ENCODE results near the gene PURA. TPM values are rescaled to one million over a fixed set of nuclear protein-coding genes. Genes with fewer than 3 reads are reported as not detected.
A peak's percentile ranks its signal among the peaks of the same experiment; 100 is the strongest.

The PURA gene
- total RNA-seq, 1 donor from 2014 or later, result 8.3 TPM

GRCh38 chr5:140174465-140175366, 60.8 kb downstream of the PURA start, which contains the start of gene CYSTM1:
Gene CYSTM1, plus strand, starts transcription at chr5:140175188. Its CDS starts 19,278 bp downstream, at chr5:140194466.
- Mint-ChIP-seq H3K4me3 (peak within 1 kb of the TSS; percentile 96), H3K27ac (peak within 1 kb of the TSS; percentile 99), H3K27me3 (peaks cover 13% of the 10 kb centered on the region), H3K4me1 (ENCODE audit: unreplicated experiment) (peaks cover 5% of the 10 kb centered on the region), H3K36me3 (no peaks in the 10 kb centered on the region), H3K9me3 (no peaks in the 10 kb centered on the region)
- DNase-seq (ENCODE audit: extremely low spot score, unreplicated experiment), result peak; percentile 97
- TF ChIP-seq, protein P1, sequence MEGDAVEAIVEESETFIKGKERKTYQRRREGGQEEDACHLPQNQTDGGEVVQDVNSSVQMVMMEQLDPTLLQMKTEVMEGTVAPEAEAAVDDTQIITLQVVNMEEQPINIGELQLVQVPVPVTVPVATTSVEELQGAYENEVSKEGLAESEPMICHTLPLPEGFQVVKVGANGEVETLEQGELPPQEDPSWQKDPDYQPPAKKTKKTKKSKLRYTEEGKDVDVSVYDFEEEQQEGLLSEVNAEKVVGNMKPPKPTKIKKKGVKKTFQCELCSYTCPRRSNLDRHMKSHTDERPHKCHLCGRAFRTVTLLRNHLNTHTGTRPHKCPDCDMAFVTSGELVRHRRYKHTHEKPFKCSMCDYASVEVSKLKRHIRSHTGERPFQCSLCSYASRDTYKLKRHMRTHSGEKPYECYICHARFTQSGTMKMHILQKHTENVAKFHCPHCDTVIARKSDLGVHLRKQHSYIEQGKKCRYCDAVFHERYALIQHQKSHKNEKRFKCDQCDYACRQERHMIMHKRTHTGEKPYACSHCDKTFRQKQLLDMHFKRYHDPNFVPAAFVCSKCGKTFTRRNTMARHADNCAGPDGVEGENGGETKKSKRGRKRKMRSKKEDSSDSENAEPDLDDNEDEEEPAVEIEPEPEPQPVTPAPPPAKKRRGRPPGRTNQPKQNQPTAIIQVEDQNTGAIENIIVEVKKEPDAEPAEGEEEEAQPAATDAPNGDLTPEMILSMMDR (conservative IDR thresholded peaks at IDR 0.05), result peak; percentile 12

Other genes starting within 250 kb of the PURA start
- 0.24 and 1.4 TPM in 2 replicates for gene NRG2, start 70.8 kb upstream of the PURA start, total RNA-seq (ENCODE audit: low replicate concordance)
- 2.6 and 2.9 TPM in 2 replicates for gene IGIP, start 11.8 kb downstream of the PURA start, total RNA-seq (ENCODE audit: low replicate concordance)
- gene CYSTM1, start 61.1 kb downstream of the PURA start, total RNA-seq (ENCODE audit: low replicate concordance), result 49.9 and 73.5 TPM in 2 replicates
- gene PFDN1, start 189.0 kb downstream of the PURA start, total RNA-seq (ENCODE audit: low replicate concordance), result 47.1 and 57.9 TPM in 2 replicates
- 4.7 and 4.9 TPM in 2 replicates for gene HBEGF, start 232.5 kb downstream of the PURA start, total RNA-seq (ENCODE audit: low replicate concordance)
- 0.17 TPM in 1 of 2 replicates, not detected in the other for gene SLC4A9, start 246.1 kb downstream of the PURA start, total RNA-seq (ENCODE audit: low replicate concordance)

Measured in type B pancreatic cell (in vitro differentiated cells).